IMR-90 (cell line): Measurements from ENCODE around the gene CSNK2A1. TPM values are rescaled to one million over a fixed set of nuclear protein-coding genes. Genes with fewer than 3 reads are reported as not detected.

Experiments
- ATAC-seq: fragments of 200-7000 bp; cut with Tn5 transposase; 2 replicates; pipeline ENCODE4 v1.9.1; 2020; ENCODE audit warnings: low read depth, mild to moderate bottlenecking, moderate library complexity
- BruUV-seq: library from RNA; stranded (reverse); fragments of 400-500 nt; replicated peaks from 2 replicates; lab custom pipeline; 2021; lab: Mats Ljungman, UMichigan
- CTCF ChIA-PET: fragments of 300-600 bp; formaldehyde crosslinking; extraction: SDS; loops from one replicate; lab custom pipeline; 2021; ENCODE audit warnings: antibody characterized with exemption; lab: Yijun Ruan, JAX
- POLR2A ChIA-PET: fragments of 300-600 bp; sonication (Branson Sonifier 250); formaldehyde crosslinking; loops from one replicate; lab custom pipeline; 2022; ENCODE audit warnings: antibody characterized with exemption; ENCODE audit not compliant: unreplicated experiment; lab: Charles Lee
- DNase-seq: peaks from one replicate; pipeline ENCODE4 v3.0.0; 2013
- H2AFZ ChIP-seq: replicated peaks from 2 replicates; pipeline ENCODE3; 2013; ENCODE audit warnings: low read length, mild to moderate bottlenecking; ENCODE audit not compliant: poor library complexity
- H2AK5ac ChIP-seq: 2 replicates; pipeline ENCODE4 v1.6.1; 2013; ENCODE audit warnings: low read depth, low read length, inconsistent platforms
- H2AK9ac ChIP-seq: replicated peaks from 2 replicates; pipeline ENCODE3; 2013; ENCODE audit warnings: mild to moderate bottlenecking, low read depth, low read length, moderate library complexity; ENCODE audit not compliant: poor library complexity
- H2BK120ac ChIP-seq: 2 replicates; pipeline ENCODE4 v1.6.1; 2013; ENCODE audit warnings: low read depth, low read length, inconsistent platforms
- H2BK15ac ChIP-seq: 3 replicates; pipeline ENCODE4 v1.6.1; 2013; ENCODE audit warnings: low read depth, low read length, inconsistent platforms
- H2BK20ac ChIP-seq: 2 replicates; pipeline ENCODE4 v1.6.1; 2013; ENCODE audit warnings: low read depth, mild to moderate bottlenecking, inconsistent platforms, low read length, moderate library complexity
- H2BK5ac ChIP-seq: 2 replicates; pipeline ENCODE4 v1.6.1; 2013; ENCODE audit warnings: mild to moderate bottlenecking, low read depth, low read length, inconsistent platforms; ENCODE audit not compliant: poor library complexity, severe bottlenecking
- H3K14ac ChIP-seq: replicated peaks from 2 replicates; pipeline ENCODE4 v1.6.1; 2013; ENCODE audit warnings: low read depth, low read length, inconsistent platforms
- H3K18ac ChIP-seq: 2 replicates; pipeline ENCODE4 v1.6.1; 2013; ENCODE audit warnings: low read depth, low read length, control low read depth
- H3K23ac ChIP-seq: 2 replicates; pipeline ENCODE4 v1.6.1; 2013; ENCODE audit warnings: low read depth, low read length, inconsistent platforms
- H3K27ac ChIP-seq: 2 replicates; pipeline ENCODE4 v1.5.1; 2013; ENCODE audit warnings: mild to moderate bottlenecking, control low read depth, low read length; ENCODE audit not compliant: insufficient read depth
- H3K27me3 ChIP-seq: 2 replicates; pipeline ENCODE4 v1.6.1; 2013; ENCODE audit warnings: low read length; ENCODE audit not compliant: control insufficient read depth, insufficient read depth
- H3K36me3 ChIP-seq: 2 replicates; pipeline ENCODE4 v1.6.1; 2013; ENCODE audit warnings: low read length, mixed read lengths; ENCODE audit not compliant: control insufficient read depth, insufficient read depth
- H3K4ac ChIP-seq: 2 replicates; pipeline ENCODE4 v1.6.1; 2013; ENCODE audit warnings: low read depth, low read length, inconsistent platforms
- H3K4me1 ChIP-seq: 2 replicates; pipeline ENCODE4 v1.6.1; 2013; ENCODE audit warnings: low read length, mixed read lengths; ENCODE audit not compliant: control insufficient read depth, insufficient read depth
- H3K4me2 ChIP-seq: 2 replicates; pipeline ENCODE4 v1.6.1; 2013; ENCODE audit warnings: low read depth, mild to moderate bottlenecking, control low read depth, low read length, moderate library complexity
- H3K4me3 ChIP-seq: 2 replicates; pipeline ENCODE4 v1.5.1; 2013; ENCODE audit warnings: low read depth, mild to moderate bottlenecking, control low read depth, low read length, moderate library complexity; ENCODE audit not compliant: insufficient read depth
- H3K56ac ChIP-seq: 2 replicates; pipeline ENCODE4 v1.6.1; 2013; ENCODE audit warnings: low read length, inconsistent platforms; ENCODE audit not compliant: insufficient read depth; ENCODE audit errors: extremely low read depth
- H3K79me1 ChIP-seq, 2 experiments: 2 replicates each; pipeline ENCODE4 v1.6.1; 2013; ENCODE audit warnings: low read length in 2 of 2, inconsistent platforms in 1 of 2, low read depth in 1 of 2
- H3K9ac ChIP-seq: 2 replicates; pipeline ENCODE4 v1.6.1; 2013; ENCODE audit warnings: low read depth, low read length, control low read depth
- H3K9me1 ChIP-seq: 2 replicates; pipeline ENCODE4 v1.6.1; 2013; ENCODE audit warnings: low read length, inconsistent platforms; ENCODE audit not compliant: insufficient read depth
- H3K9me3 ChIP-seq: 2 replicates; pipeline ENCODE4 v1.6.1; 2013; ENCODE audit warnings: low read length; ENCODE audit not compliant: control insufficient read depth, insufficient read depth
- H4K20me1 ChIP-seq: 2 replicates; pipeline ENCODE4 v1.6.1; 2013; ENCODE audit warnings: low read length, inconsistent platforms; ENCODE audit not compliant: insufficient read depth
- H4K5ac ChIP-seq: 2 replicates; pipeline ENCODE4 v1.6.1; 2013; ENCODE audit warnings: mild to moderate bottlenecking, low read depth, low read length, control low read depth
- H4K8ac ChIP-seq, 2 experiments: 2 replicates each; pipeline ENCODE4 v1.6.1; 2013; ENCODE audit warnings: low read depth in 2 of 2, low read length in 2 of 2, control low read depth in 1 of 2, inconsistent platforms in 1 of 2
- H4K91ac ChIP-seq: 2 replicates; pipeline ENCODE4 v1.6.1; 2013; ENCODE audit warnings: low read depth, low read length, inconsistent platforms; ENCODE audit not compliant: insufficient read depth
- CEBPB ChIP-seq: IDR thresholded peaks from 2 replicates; pipeline ENCODE4 v1.6.1; 2012; ENCODE audit warnings: low read depth, low read length, improper control_type of control experiment
- CHD1 ChIP-seq: IDR thresholded peaks from 2 replicates; pipeline ENCODE4 v1.6.1; 2012; ENCODE audit warnings: low read depth, low read length, improper control_type of control experiment
- ELK1 ChIP-seq: fragments of 150-350 bp; IDR thresholded peaks from 2 replicates; pipeline ENCODE4 v1.6.1; 2016; ENCODE audit warnings: low read depth, mild to moderate bottlenecking, low read length, moderate library complexity, borderline replicate concordance
- FOS ChIP-seq: fragments of 150-350 bp; IDR thresholded peaks from 2 replicates; pipeline ENCODE4 v1.6.1; 2016; ENCODE audit warnings: low read depth, low read length
- MAFK ChIP-seq: IDR thresholded peaks from 2 replicates; pipeline ENCODE4 v1.6.1; 2012; ENCODE audit warnings: low read depth, low read length, improper control_type of control experiment
- MAZ ChIP-seq: IDR thresholded peaks from 2 replicates; pipeline ENCODE4 v1.6.1; 2012; ENCODE audit warnings: low read depth, mild to moderate bottlenecking, low read length, improper control_type of control experiment, moderate library complexity, borderline replicate concordance
- MXI1 ChIP-seq: IDR thresholded peaks from 2 replicates; pipeline ENCODE4 v1.6.1; 2012; ENCODE audit warnings: low read depth, mild to moderate bottlenecking, low read length, moderate library complexity, borderline replicate concordance
- NFE2L2 ChIP-seq: fragments of 150-350 bp; IDR thresholded peaks from 2 replicates; pipeline ENCODE4 v1.6.1; 2016; ENCODE audit warnings: low read depth, mild to moderate bottlenecking, low read length
- POLR2A ChIP-seq: IDR thresholded peaks from 2 replicates; pipeline ENCODE4 v1.6.1; 2012; ENCODE audit warnings: mild to moderate bottlenecking, low read depth, low read length
- RAD21 ChIP-seq: IDR thresholded peaks from 2 replicates; pipeline ENCODE4 v1.6.1; 2012; ENCODE audit warnings: low read length, improper control_type of control experiment
- RCOR1 ChIP-seq: IDR thresholded peaks from 2 replicates; pipeline ENCODE4 v1.6.1; 2012; ENCODE audit warnings: mild to moderate bottlenecking, low read length, improper control_type of control experiment; ENCODE audit not compliant: insufficient replicate concordance
- SMC3 ChIP-seq: fragments of 150-350 bp; IDR thresholded peaks from 2 replicates; pipeline ENCODE4 v1.6.1; 2016; ENCODE audit warnings: low read depth, mild to moderate bottlenecking, antibody characterized with exemption, low read length, moderate library complexity
- USF2 ChIP-seq: fragments of 150-350 bp; IDR thresholded peaks from 2 replicates; pipeline ENCODE4 v1.6.1; 2017; ENCODE audit warnings: mild to moderate bottlenecking, antibody characterized with exemption, low read length, low read depth
- WGBS, 2 experiments: methylation state at CpG; one replicate each; pipeline versions ENCODE4 v1.1.5 to v1.1.7; 2013; ENCODE audit warnings: missing lambda C conversion rate in 2 of 2; ENCODE audit not compliant: insufficient read length in 1 of 2; ENCODE audit errors: extremely low coverage in 2 of 2; 5-methylcytosine and 5-hydroxymethylcytosine counted together
- dilution Hi-C: fragments of 300-500 bp; cut with HindIII; formaldehyde crosslinking; loops from one replicate; pipeline ENCODE4 v1.14.3; 2018; ENCODE audit warnings: low sequenced_read_pairs; ENCODE audit not compliant: unreplicated experiment
- in situ Hi-C: fragments of 300-500 bp; cut with MboI; formaldehyde crosslinking; loops from 3 replicates; pipeline ENCODE4 v1.14.3; 2019; ENCODE audit warnings: low sequenced_read_pairs, inconsistent platforms, mixed read lengths
- intact Hi-C: fragments of 100-400 bp; cut with micrococcal nuclease; formaldehyde crosslinking; loops from 2 replicates; pipeline ENCODE4 v1.10.0; 2022
- polyA plus RNA-seq, 3 experiments: library from polyadenylated mRNA; depleted of rRNA; stranded (reverse); fragments of >200 nt; gene quantifications; 2 replicates each; pipeline ENCODE4 v1.2.3, GENCODE V29; 2012; ENCODE audit warnings: low replicate concordance in 1 of 3
- total RNA-seq: library from RNA; depleted of rRNA; stranded (reverse); fragments of >200 nt; gene quantifications from 2 replicates; pipeline ENCODE4 v1.2.3, GENCODE V29; 2012
- TF ChIP-seq, protein P1 (sequence below): conservative IDR thresholded peaks from 2 replicates; pipeline ENCODE4 v1.5.1; 2012; ENCODE audit warnings: mild to moderate bottlenecking, low read depth, low read length, improper control_type of control experiment

CSNK2A1 gene
- total and polyA plus RNA-seq, 2 of the 4 experiments (the other 2 are of a cell fraction), result 86.3 to 151 TPM

- Histone ChIP-seq H3K9me1 (peaks cover 7% of the 10 kb centered on the region; the same call in 1 of the 2 replicates), H2AK5ac (no peak overlapping the region), H2AK9ac (no peak overlapping the region), H3K56ac (no peak overlapping the region), H3K9me3 (no peaks in the 10 kb centered on the region), H3K4me1 (no peaks in the 10 kb centered on the region), H3K18ac (no peak overlapping the region), H3K36me3 (peaks cover 70% of the 10 kb centered on the region), H2AFZ (no peak overlapping the region), H2BK120ac (no peak overlapping the region), H3K9ac (no peak overlapping the region), H3K79me1 (peaks cover 12 to 44% of the 10 kb centered on the region in 2 experiments; a peak in 3 of 4 replicates), H3K4ac (no peak overlapping the region), H2BK20ac (no peak overlapping the region), H3K14ac (no peak overlapping the region), H3K27ac (no peak overlapping the region), H3K23ac (no peak overlapping the region), H3K4me2 (no peak overlapping the region), H4K5ac (no peak overlapping the region), H4K8ac (no peak overlapping the region), H3K27me3 (no peaks in the 10 kb centered on the region), H3K4me3 (no peak overlapping the region), H4K91ac (no peak overlapping the region), H4K20me1 (peaks cover 10% of the 10 kb centered on the region), H2BK15ac (no peak overlapping the region), H2BK5ac (no peak overlapping the region)
- no TSS peak for BruUV-seq
- CTCF ChIA-PET, result interaction anchor here (0.5 kb wide), 1 partner anchor 37 kb away, joined by 3 read pairs; no protein-coding TSS in a partner anchor
- 100% methylated on average over 6 of the region's 18 CpGs; no CpG with 5 or more reads in 1 of the 2 experiments for whole genome bisulfite sequencing, 2 experiments
- intact Hi-C loops (no loop called here), in situ Hi-C loops (no loop called here), dilution Hi-C loops (no loop called here)
- POLR2A ChIA-PET, result no interaction called here
- no peak for ATAC-seq
- TF ChIP-seq CEBPB, result no peak
- TF ChIP-seq MAFK, result no peak
- TF ChIP-seq MXI1, result no peak
- TF ChIP-seq POLR2A, result no peak
- TF ChIP-seq SMC3, result no peak
- TF ChIP-seq MAZ, result no peak
- no peak for TF ChIP-seq USF2
- no peak for TF ChIP-seq NFE2L2
- TF ChIP-seq, protein P1, sequence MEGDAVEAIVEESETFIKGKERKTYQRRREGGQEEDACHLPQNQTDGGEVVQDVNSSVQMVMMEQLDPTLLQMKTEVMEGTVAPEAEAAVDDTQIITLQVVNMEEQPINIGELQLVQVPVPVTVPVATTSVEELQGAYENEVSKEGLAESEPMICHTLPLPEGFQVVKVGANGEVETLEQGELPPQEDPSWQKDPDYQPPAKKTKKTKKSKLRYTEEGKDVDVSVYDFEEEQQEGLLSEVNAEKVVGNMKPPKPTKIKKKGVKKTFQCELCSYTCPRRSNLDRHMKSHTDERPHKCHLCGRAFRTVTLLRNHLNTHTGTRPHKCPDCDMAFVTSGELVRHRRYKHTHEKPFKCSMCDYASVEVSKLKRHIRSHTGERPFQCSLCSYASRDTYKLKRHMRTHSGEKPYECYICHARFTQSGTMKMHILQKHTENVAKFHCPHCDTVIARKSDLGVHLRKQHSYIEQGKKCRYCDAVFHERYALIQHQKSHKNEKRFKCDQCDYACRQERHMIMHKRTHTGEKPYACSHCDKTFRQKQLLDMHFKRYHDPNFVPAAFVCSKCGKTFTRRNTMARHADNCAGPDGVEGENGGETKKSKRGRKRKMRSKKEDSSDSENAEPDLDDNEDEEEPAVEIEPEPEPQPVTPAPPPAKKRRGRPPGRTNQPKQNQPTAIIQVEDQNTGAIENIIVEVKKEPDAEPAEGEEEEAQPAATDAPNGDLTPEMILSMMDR, result no peak
- TF ChIP-seq RCOR1, result no peak
- no peak for TF ChIP-seq FOS
- TF ChIP-seq RAD21, result no peak
- no peak for TF ChIP-seq ELK1
- TF ChIP-seq CHD1, result no peak
- no peak for DNase-seq
Measured at GRCh38 chr20:438571-439469, 104.8 kb downstream of the CSNK2A1 start.
